Measurements from ENCODE around the gene CRYBG2. TPM values are rescaled to one million over a fixed set of nuclear protein-coding genes. Genes with fewer than 3 reads are reported as not detected.

The CRYBG2 gene
- total RNA-seq, 1 experiment from 2014 or later, result 21.1 TPM

GRCh38 chr1:26278303-26278702, 75.6 kb downstream of the CRYBG2 start (continued):
- no peak for TF ChIP-seq ERG (CRISPR knock-in tag; IDR thresholded peaks at IDR 0.05)

GRCh38 chr1:26277719-26278118, 76.2 kb downstream of the CRYBG2 start:
- ChIA-PET CTCF (interaction anchor here (0.6 to 1.3 kb wide), 2 partner anchors 86 to 139 kb away, joined by 3 to 4 read pairs; no protein-coding TSS in a partner anchor), POLR2A (no interaction called here)
- peaks cover 53% of the 10 kb centered on the region for H3K36me3 Mint-ChIP-seq
- no peak overlapping the region for H3K4me3 Mint-ChIP-seq
- peaks cover 35% of the 10 kb centered on the region for H3K4me1 Mint-ChIP-seq
- H3K9me3 Mint-ChIP-seq, result no peaks in the 10 kb centered on the region
- TF ChIP-seq ZNF512 (CRISPR knock-in tag; IDR thresholded peaks at IDR 0.05; ENCODE audit: borderline replicate concordance), result no peak
- TF ChIP-seq CBFB (CRISPR knock-in tag; IDR thresholded peaks at IDR 0.05; ENCODE audit: low read depth), result no peak
- TF ChIP-seq ZNF671 (CRISPR knock-in tag; IDR thresholded peaks at IDR 0.05), result no peak
- no peak for TF ChIP-seq ZNF396 (CRISPR knock-in tag; IDR thresholded peaks at IDR 0.05; ENCODE audit: borderline replicate concordance)
- no peak for TF ChIP-seq NFATC4 (CRISPR knock-in tag; IDR thresholded peaks at IDR 0.05)
- TF ChIP-seq ZNF532 (CRISPR knock-in tag; IDR thresholded peaks at IDR 0.05; ENCODE audit: borderline replicate concordance), result no peak
- TF ChIP-seq PRDM15 (CRISPR knock-in tag; IDR thresholded peaks at IDR 0.05), result no peak
- no peak for TF ChIP-seq IRF2 (CRISPR knock-in tag; IDR thresholded peaks at IDR 0.05; ENCODE audit: borderline replicate concordance, low read depth)
- no peak for TF ChIP-seq ATF6 (CRISPR knock-in tag; IDR thresholded peaks at IDR 0.05)
- TF ChIP-seq EMX1 (CRISPR knock-in tag; IDR thresholded peaks at IDR 0.05), result no peak
- TF ChIP-seq MYBL2 (CRISPR knock-in tag; IDR thresholded peaks at IDR 0.05), result no peak
- TF ChIP-seq PRRX2 (CRISPR knock-in tag; IDR thresholded peaks at IDR 0.05), result no peak
- no peak for TF ChIP-seq ATF1 (CRISPR knock-in tag; IDR thresholded peaks at IDR 0.05)
- no peaks in the 10 kb centered on the region for H3K27me3 Mint-ChIP-seq (ENCODE audit: low read depth)
- no peak overlapping the region for H3K27ac Mint-ChIP-seq
- DNase-seq (ENCODE audit: low spot score) (no peak), ATAC-seq (no peak)

Data from WTC11 (cell line).